ENCODE results near the gene SPG7. TPM values are rescaled to one million over a fixed set of nuclear protein-coding genes. Genes with fewer than 3 reads are reported as not detected.

Gene SPG7
- total and polyA plus RNA-seq, 4 donors = 34.5 to 102 (median 49.5) TPM

DNA sequence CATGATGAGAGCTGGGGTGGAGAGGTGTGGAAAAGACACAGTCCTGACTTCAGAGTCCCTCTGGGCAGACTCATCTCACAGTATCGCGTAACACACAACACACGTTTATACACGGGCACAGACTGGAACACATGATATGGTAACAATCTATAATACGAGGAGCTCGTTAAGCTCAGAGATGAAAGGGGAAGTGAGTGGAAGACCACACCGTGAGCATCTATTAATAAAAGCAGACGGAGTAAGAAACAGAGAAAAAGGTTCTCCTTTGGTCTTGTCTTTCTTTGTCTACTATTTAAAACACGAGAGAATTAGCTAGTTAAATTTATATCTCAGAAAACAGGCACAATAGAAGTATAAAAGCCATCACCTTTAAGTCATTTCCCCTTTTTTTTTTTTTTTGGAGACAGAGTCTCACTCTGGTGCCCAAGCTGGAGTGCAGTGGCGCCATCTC, 31.4 kb upstream of the SPG7 start:
- Histone ChIP-seq H3K9ac (ENCODE audit: low read depth in 1 of 2, low read length in 2 of 2) (no peak overlapping the region), H3K4me3 (ENCODE audit: low read depth in 1 of 3, low read length in 3 of 3) (no peak overlapping the region), H3K9me3 (ENCODE audit: control insufficient read depth in 4 of 4, low read length in 3 of 4) (no peaks in the 10 kb centered on the region), H3K27ac (ENCODE audit: low read depth in 1 of 2, low read length in 2 of 2) (peak overlapping the region; percentile 14 to 50), H3K4me1 (ENCODE audit: control insufficient read depth in 4 of 4, insufficient read depth in 4 of 4, low read length in 3 of 4) (peaks cover 20 to 45% (median 41%) of the 10 kb centered on the region in 4 donors), H3K36me3 (ENCODE audit: control insufficient read depth in 4 of 4, insufficient read depth in 3 of 4, low read depth in 1 of 4, low read length in 3 of 4) (no peaks in the 10 kb centered on the region), H3K27me3 (ENCODE audit: control insufficient read depth in 4 of 4, insufficient read depth in 4 of 4, low read length in 3 of 4) (no peaks in the 10 kb centered on the region)
- TF ChIP-seq JUND (IDR thresholded peaks at IDR 0.05) (no peak), NR2F2 (IDR thresholded peaks at IDR 0.05) (no peak), YY1 (IDR thresholded peaks at IDR 0.05) (no peak), FOXA2 (IDR thresholded peaks at IDR 0.05) (no peak)
- TF ChIP-seq, protein P1, sequence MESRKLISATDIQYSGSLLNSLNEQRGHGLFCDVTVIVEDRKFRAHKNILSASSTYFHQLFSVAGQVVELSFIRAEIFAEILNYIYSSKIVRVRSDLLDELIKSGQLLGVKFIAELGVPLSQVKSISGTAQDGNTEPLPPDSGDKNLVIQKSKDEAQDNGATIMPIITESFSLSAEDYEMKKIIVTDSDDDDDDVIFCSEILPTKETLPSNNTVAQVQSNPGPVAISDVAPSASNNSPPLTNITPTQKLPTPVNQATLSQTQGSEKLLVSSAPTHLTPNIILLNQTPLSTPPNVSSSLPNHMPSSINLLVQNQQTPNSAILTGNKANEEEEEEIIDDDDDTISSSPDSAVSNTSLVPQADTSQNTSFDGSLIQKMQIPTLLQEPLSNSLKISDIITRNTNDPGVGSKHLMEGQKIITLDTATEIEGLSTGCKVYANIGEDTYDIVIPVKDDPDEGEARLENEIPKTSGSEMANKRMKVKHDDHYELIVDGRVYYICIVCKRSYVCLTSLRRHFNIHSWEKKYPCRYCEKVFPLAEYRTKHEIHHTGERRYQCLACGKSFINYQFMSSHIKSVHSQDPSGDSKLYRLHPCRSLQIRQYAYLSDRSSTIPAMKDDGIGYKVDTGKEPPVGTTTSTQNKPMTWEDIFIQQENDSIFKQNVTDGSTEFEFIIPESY (IDR thresholded peaks at IDR 0.05) = no peak
- TF ChIP-seq, protein P2, sequence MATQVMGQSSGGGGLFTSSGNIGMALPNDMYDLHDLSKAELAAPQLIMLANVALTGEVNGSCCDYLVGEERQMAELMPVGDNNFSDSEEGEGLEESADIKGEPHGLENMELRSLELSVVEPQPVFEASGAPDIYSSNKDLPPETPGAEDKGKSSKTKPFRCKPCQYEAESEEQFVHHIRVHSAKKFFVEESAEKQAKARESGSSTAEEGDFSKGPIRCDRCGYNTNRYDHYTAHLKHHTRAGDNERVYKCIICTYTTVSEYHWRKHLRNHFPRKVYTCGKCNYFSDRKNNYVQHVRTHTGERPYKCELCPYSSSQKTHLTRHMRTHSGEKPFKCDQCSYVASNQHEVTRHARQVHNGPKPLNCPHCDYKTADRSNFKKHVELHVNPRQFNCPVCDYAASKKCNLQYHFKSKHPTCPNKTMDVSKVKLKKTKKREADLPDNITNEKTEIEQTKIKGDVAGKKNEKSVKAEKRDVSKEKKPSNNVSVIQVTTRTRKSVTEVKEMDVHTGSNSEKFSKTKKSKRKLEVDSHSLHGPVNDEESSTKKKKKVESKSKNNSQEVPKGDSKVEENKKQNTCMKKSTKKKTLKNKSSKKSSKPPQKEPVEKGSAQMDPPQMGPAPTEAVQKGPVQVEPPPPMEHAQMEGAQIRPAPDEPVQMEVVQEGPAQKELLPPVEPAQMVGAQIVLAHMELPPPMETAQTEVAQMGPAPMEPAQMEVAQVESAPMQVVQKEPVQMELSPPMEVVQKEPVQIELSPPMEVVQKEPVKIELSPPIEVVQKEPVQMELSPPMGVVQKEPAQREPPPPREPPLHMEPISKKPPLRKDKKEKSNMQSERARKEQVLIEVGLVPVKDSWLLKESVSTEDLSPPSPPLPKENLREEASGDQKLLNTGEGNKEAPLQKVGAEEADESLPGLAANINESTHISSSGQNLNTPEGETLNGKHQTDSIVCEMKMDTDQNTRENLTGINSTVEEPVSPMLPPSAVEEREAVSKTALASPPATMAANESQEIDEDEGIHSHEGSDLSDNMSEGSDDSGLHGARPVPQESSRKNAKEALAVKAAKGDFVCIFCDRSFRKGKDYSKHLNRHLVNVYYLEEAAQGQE (IDR thresholded peaks at IDR 0.05) = no peak
- WGBS = 75% methylated on average over 10 of the region's 10 CpGs
- DNase-seq (ENCODE audit: low spot score) = no peak

DNA sequence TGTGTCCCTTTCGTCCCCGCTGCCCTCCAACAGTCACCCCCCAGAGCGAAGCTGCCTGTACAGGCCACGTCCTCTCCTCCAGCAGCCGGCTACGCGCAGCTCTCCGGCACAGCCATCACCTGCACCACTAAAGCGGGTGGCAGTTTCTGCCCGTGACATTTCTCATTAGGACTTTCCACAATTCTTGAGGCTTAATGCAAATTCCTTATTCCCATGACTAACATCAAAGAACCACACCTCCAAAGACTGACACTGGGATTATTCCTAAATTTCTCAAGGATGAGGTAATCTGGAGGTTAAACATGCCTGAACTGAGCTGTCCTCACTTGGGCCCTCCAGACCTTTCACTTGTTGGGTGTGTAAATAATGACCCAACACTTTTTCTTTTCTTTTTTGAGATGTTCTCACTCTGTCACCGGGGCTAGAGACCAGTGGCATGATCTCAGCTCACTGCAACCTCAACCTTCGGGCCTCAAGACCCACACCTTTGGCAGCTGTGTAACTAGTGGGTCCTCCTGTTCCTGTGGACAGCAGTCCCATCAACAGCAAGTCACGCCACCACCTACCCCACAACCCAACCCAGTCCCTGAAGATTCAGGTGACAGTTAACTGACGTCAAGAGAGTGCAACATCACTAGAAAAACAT, 29.5 kb upstream of the SPG7 start:
- no peak overlapping the region for H3K4me3 ChIP-seq (ENCODE audit: low read depth in 1 of 3, low read length in 3 of 3)
- no peaks in the 10 kb centered on the region for H3K36me3 ChIP-seq (ENCODE audit: control insufficient read depth in 4 of 4, insufficient read depth in 3 of 4, low read depth in 1 of 4, low read length in 3 of 4)
- no peaks in the 10 kb centered on the region for H3K27me3 ChIP-seq (ENCODE audit: control insufficient read depth in 4 of 4, insufficient read depth in 4 of 4, low read length in 3 of 4)
- no peaks in the 10 kb centered on the region for H3K9me3 ChIP-seq (ENCODE audit: control insufficient read depth in 4 of 4, low read length in 3 of 4)
- 86% methylated on average over 14 of the region's 14 CpGs for WGBS
- no peak for DNase-seq (ENCODE audit: low spot score)
- H3K9ac ChIP-seq (ENCODE audit: low read depth in 1 of 2, low read length in 2 of 2) = no peak overlapping the region
- no peak overlapping the region for H3K27ac ChIP-seq (ENCODE audit: low read depth in 1 of 2, low read length in 2 of 2)
- peaks cover 14 to 35% (median 32%) of the 10 kb centered on the region in 4 donors for H3K4me1 ChIP-seq (ENCODE audit: control insufficient read depth in 4 of 4, insufficient read depth in 4 of 4, low read length in 3 of 4)
- TF ChIP-seq, protein P3, sequence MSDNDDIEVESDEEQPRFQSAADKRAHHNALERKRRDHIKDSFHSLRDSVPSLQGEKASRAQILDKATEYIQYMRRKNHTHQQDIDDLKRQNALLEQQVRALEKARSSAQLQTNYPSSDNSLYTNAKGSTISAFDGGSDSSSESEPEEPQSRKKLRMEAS (IDR thresholded peaks at IDR 0.05) = no peak
- TF ChIP-seq SP1 (IDR thresholded peaks at IDR 0.05) (no peak), YY1 (IDR thresholded peaks at IDR 0.05) (no peak), HNF4A (conservative IDR thresholded peaks at IDR 0.05) (no peak)
- TF ChIP-seq, protein P4, sequence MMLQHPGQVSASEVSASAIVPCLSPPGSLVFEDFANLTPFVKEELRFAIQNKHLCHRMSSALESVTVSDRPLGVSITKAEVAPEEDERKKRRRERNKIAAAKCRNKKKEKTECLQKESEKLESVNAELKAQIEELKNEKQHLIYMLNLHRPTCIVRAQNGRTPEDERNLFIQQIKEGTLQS (IDR thresholded peaks at IDR 0.05) = no peak

DNA sequence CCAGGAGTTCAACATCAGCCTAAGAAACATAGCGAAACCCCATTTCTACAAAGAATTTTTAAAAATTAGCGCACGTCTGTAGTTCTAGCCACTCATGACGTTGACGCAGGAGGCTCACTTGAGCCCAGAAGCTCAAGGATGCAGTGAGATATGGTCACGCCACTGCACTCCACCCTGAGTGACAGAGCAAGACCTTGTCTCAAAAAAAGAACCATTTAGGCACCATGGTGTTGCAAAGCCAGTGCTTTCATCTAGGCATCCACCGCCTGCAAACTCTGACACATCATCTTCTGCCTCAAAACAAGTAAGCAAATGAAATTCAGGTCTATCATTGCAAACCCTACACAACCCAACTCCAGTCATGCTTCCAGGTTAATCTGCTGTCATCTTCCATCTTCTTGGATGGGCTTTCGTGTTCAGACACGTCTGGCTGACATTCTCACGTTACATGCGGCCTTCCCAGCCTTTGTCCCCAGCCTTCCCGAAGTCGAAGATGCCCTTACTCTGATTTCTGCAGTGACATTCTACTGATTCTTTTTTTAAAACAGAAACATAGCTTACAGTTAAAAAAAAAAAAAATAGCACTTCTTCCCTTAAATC, 26.7 kb upstream of the SPG7 start:
- no peaks in the 10 kb centered on the region for H3K9me3 ChIP-seq (ENCODE audit: control insufficient read depth in 4 of 4, low read length in 3 of 4)
- TF ChIP-seq EGR1 (IDR thresholded peaks at IDR 0.05; ENCODE audit: low read depth in 2 of 2) (no peak), SP1 (IDR thresholded peaks at IDR 0.05) (no peak), FOXA1 (IDR thresholded peaks at IDR 0.05) (no peak), GABPA (IDR thresholded peaks at IDR 0.05 in 1 of 2, conservative IDR thresholded peaks at IDR 0.05 in 1 of 2) (no peak), TAF1 (conservative IDR thresholded peaks at IDR 0.05) (no peak), NR2F2 (IDR thresholded peaks at IDR 0.05) (no peak)
- TF ChIP-seq, protein P4 (IDR thresholded peaks at IDR 0.05) = no peak
- TF ChIP-seq, protein P2 (IDR thresholded peaks at IDR 0.05) = no peak
- TF ChIP-seq, protein P3 (IDR thresholded peaks at IDR 0.05) = no peak

More for the DNA sequence above, 26.7 kb upstream of the SPG7 start:
- H3K9ac ChIP-seq (ENCODE audit: low read depth in 1 of 2, low read length in 2 of 2) = no peak overlapping the region
- H3K4me1 ChIP-seq (ENCODE audit: control insufficient read depth in 4 of 4, insufficient read depth in 4 of 4, low read length in 3 of 4) = peaks cover 15 to 47% (median 37%) of the 10 kb centered on the region in 4 donors
- no peak overlapping the region for H3K4me3 ChIP-seq (ENCODE audit: low read depth in 1 of 3, low read length in 3 of 3)
- no peak overlapping the region for H3K27ac ChIP-seq (ENCODE audit: low read depth in 1 of 2, low read length in 2 of 2)
- no peaks in the 10 kb centered on the region for H3K36me3 ChIP-seq (ENCODE audit: control insufficient read depth in 4 of 4, insufficient read depth in 3 of 4, low read depth in 1 of 4, low read length in 3 of 4)
- no peak for DNase-seq (ENCODE audit: low spot score)
- 92% methylated on average over 13 of the region's 13 CpGs for WGBS
- no peaks in the 10 kb centered on the region for H3K27me3 ChIP-seq (ENCODE audit: control insufficient read depth in 4 of 4, insufficient read depth in 4 of 4, low read length in 3 of 4)
